GM21381 (cell line): ENCODE data around the gene TMEM198.

Experiments
- ATAC-seq: cut with Tn5 transposase; IDR thresholded peaks from one replicate; pipeline ENCODE4 v1.9.1; 2021; ENCODE audit warnings: mild to moderate bottlenecking, moderate library complexity; ENCODE audit not compliant: unreplicated experiment

The TMEM198 gene

GRCh38 chr2:219543596-219544358, at the start of gene TMEM198, which contains the start of gene CHPF:
Gene TMEM198, plus strand, starts transcription at chr2:219544028. Its CDS starts 700 bp downstream, at chr2:219544728.
Gene CHPF, minus strand, starts transcription at chr2:219543809. Its CDS starts 271 bp downstream, at chr2:219543538.
- ATAC-seq = peak; percentile 76

- ATAC-seq = no peak
Observed at GRCh38 chr2:219494952-219495530, 48.8 kb upstream of the TMEM198 start.

- no peak for ATAC-seq
Observed at GRCh38 chr2:219495531-219496122, 48.2 kb upstream of the TMEM198 start.

GRCh38 chr2:219496247-219496824, 47.5 kb upstream of the TMEM198 start:
- no peak for ATAC-seq

- no peak for ATAC-seq
Observed at GRCh38 chr2:219496825-219497494, 46.9 kb upstream of the TMEM198 start.

- ATAC-seq = peak; percentile 34
Observed at GRCh38 chr2:219497495-219498279, 46.1 kb upstream of the TMEM198 start.

GRCh38 chr2:219498280-219499057, 45.4 kb upstream of the TMEM198 start, which contains the start of gene GMPPA:
Gene GMPPA, plus strand, starts transcription at chr2:219498891. Its CDS starts 1,085 bp downstream, at chr2:219499976.
- ATAC-seq = peak; percentile 90

- no peak for ATAC-seq
Observed at GRCh38 chr2:219499058-219499307, 44.8 kb upstream of the TMEM198 start.

- ATAC-seq = no peak
Observed at GRCh38 chr2:219499555-219499954, 44.3 kb upstream of the TMEM198 start.

GRCh38 chr2:219500135-219500534, 43.7 kb upstream of the TMEM198 start:
- no peak for ATAC-seq

GRCh38 chr2:219501849-219502248, 42.0 kb upstream of the TMEM198 start:
- ATAC-seq = no peak

- no peak for ATAC-seq
Observed at GRCh38 chr2:219502618-219503017, 41.2 kb upstream of the TMEM198 start.

GRCh38 chr2:219505585-219505984, 38.2 kb upstream of the TMEM198 start:
- ATAC-seq = no peak

- no peak for ATAC-seq
Observed at GRCh38 chr2:219506153-219506801, 37.6 kb upstream of the TMEM198 start.

- no peak for ATAC-seq
Observed at GRCh38 chr2:219506802-219507526, 36.9 kb upstream of the TMEM198 start.

GRCh38 chr2:219507581-219508443, 36.0 kb upstream of the TMEM198 start:
- no peak for ATAC-seq

GRCh38 chr2:219508444-219508734, 35.4 kb upstream of the TMEM198 start:
- ATAC-seq = no peak
